22Rv1 (cell line): ENCODE data around the gene RANBP3L.
"Not testable (repeated sequence)": the region's sequence is repeated elsewhere in the genome, so short reads cannot be mapped to it uniquely, and the experiment has no call there.

Experiments used
- H3K27ac ChIP-seq: fragments of 450-650 bp; 2 replicates; pipeline ENCODE4 v1.5.1; 2017
- CTCF ChIP-seq: fragments of 450-650 bp; IDR thresholded peaks from 2 replicates; pipeline ENCODE4 v1.5.1; 2017; ENCODE audit warnings: mild to moderate bottlenecking
- ZFX ChIP-seq: fragments of 450-650 bp; IDR thresholded peaks from 2 replicates; pipeline ENCODE4 v1.6.1; 2017; ENCODE audit warnings: antibody characterized with exemption, borderline replicate concordance

RANBP3L gene

GRCh38 chr5:36199620-36200019 lies 102.1 kb downstream of the RANBP3L start:
- TF ChIP-seq ZFX (no peak), CTCF (no peak)
- no peak overlapping the region for H3K27ac ChIP-seq

DNA sequence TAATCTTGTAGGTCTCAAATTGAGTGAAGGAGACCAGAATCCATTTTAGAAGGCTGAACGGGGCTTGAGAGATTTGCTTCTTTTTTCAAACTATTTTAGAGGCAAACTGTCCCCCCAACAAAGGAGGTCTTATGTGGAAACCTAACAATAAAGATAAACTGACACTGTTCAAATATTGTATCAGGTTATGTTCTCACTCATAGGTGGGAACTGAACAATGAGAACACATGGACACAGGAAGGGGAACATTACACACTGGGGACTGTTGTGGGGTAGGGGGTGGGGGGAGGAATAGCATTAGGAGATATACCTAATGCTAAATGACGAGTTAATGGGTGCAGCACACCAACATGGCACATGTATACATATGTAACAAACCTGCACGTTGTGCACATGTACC lies 102.9 kb downstream of the RANBP3L start:
- not testable (repeated sequence) for H3K27ac ChIP-seq
